Kidney (tissue), 14 donors: ENCODE data around the gene LPCAT2. TPM values are rescaled to one million over a fixed set of nuclear protein-coding genes. Genes with fewer than 3 reads are reported as not detected.

Source experiments
- DNase-seq, 5 donors: peaks; one replicate each; pipeline ENCODE4 v3.0.0-alpha.2; 2013 to 2020
- FAIRE-seq: peaks from 2 replicates; lab custom pipeline; 2012; peaks lifted over from hg19 to GRCh38; lab: Jason Lieb, UNC
- H3K27ac ChIP-seq, 2 donors: one replicate each; pipeline ENCODE4 v1.7.0; 2013; ENCODE audit warnings: low read depth in 2 of 2, low read length in 2 of 2, inconsistent platforms in 1 of 2
- H3K27me3 ChIP-seq: one replicate; pipeline ENCODE4 v1.7.1; 2013; ENCODE audit warnings: low read length, inconsistent platforms; ENCODE audit not compliant: control insufficient read depth, insufficient read depth
- H3K36me3 ChIP-seq, 3 donors: one replicate each; pipeline versions ENCODE4 v1.7.0 to v1.7.1; 2013; ENCODE audit warnings: low read length in 3 of 3, control low read depth in 1 of 3, inconsistent platforms in 1 of 3; ENCODE audit not compliant: insufficient read depth in 3 of 3, control insufficient read depth in 2 of 3
- H3K4me1 ChIP-seq, 3 donors: one replicate each; pipeline versions ENCODE4 v1.7.0 to v1.7.1; 2013; ENCODE audit warnings: low read length in 3 of 3, inconsistent platforms in 1 of 3, low read depth in 1 of 3; ENCODE audit not compliant: control insufficient read depth in 2 of 3, insufficient read depth in 2 of 3
- H3K4me3 ChIP-seq, 3 donors: one replicate each; pipeline versions ENCODE4 v1.7.0 to v1.8.1; 2013; ENCODE audit warnings: low read length in 3 of 3, control low read depth in 1 of 3, inconsistent platforms in 1 of 3
- H3K9ac ChIP-seq, 3 donors: one replicate each; pipeline versions ENCODE4 v1.7.0 to v1.7.1; 2013; ENCODE audit warnings: low read length in 3 of 3, control low read depth in 1 of 3, inconsistent platforms in 1 of 3
- H3K9me3 ChIP-seq, 3 donors: one replicate each; pipeline versions ENCODE4 v1.7.0 to v1.7.1; 2013; ENCODE audit warnings: low read length in 3 of 3, control low read depth in 1 of 3, inconsistent platforms in 1 of 3; ENCODE audit not compliant: control insufficient read depth in 2 of 3, insufficient read depth in 1 of 3
- intact Hi-C: fragments of 100-400 bp; cut with DNase I; formaldehyde crosslinking; loops from one replicate; pipeline ENCODE4 v1.11.1; 2022
- polyA plus RNA-seq: library from polyadenylated mRNA; stranded (reverse); fragments of 350-450 nt; fragmentation: Illumina TruSeq; extraction: RNeasy Lipid Tissue Mini Kit (QIAGEN cat#74804); gene quantifications from one replicate; pipeline ENCODE4 v1.2.3, GENCODE V29; 2014; ENCODE audit warnings: low read depth, low replicate concordance; ENCODE audit not compliant: insufficient read depth
- total RNA-seq: library from RNA; stranded (reverse); fragmentation: NEBNext Ultra II Directional; extraction: Animal tissue kit (Norgen Biotek cat#: 25700); gene quantifications from one replicate; pipeline ENCODE4 v1.2.1, GENCODE V29; 2021
- TF ChIP-seq, protein P1 (sequence below): IDR thresholded peaks from 3 replicates; pipeline ENCODE4 v1.5.1; 2012; ENCODE audit warnings: mild to moderate bottlenecking, moderate library complexity, borderline replicate concordance; ENCODE audit not compliant: insufficient read depth; ENCODE audit errors: extremely low read depth
- donor health status: control.
- donor health status: control.
- donor health status: control.
- donor health status: control.
- donor health status: control.
- donor health status: DM: yes; HTN: yes; CAD: no.
- donor health status: Normal renal cell carcinoma (clear cell type).

Gene LPCAT2
- total and polyA plus RNA-seq, 2 donors from 2014 or later, result 7.7 to 20.6 TPM

DNA sequence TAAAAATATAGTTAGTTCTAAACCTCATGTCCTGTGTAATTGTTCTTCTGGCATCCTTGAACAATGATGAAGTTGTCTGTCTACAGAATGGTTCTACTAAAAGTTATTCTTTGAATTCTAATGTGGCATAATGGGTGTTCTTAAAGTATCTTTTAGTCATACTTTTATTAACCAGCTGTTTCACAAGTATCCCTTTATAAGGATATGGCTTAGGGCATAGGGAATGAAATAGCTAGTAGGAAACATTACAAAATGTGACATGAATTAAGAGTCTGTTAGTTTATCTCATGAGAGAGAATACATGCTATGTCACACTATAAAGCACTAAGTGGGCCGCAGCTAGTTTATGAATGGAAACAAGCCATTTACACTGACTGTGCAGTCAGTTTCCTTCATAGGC, 31.3 kb downstream of the LPCAT2 start:
- Histone ChIP-seq H3K9me3 (no peaks in the 10 kb centered on the region), H3K4me1 (no peaks in the 10 kb centered on the region), H3K27ac (no peak overlapping the region), H3K4me3 (no peak overlapping the region), H3K27me3 (no peaks in the 10 kb centered on the region), H3K9ac (no peak overlapping the region), H3K36me3 (no peaks in the 10 kb centered on the region)
- intact Hi-C loops, result loop anchor here (10.0 kb wide), 1 partner anchor 165 kb away; no protein-coding TSS in a partner anchor
- FAIRE-seq (no peak), DNase-seq (no peak)
- TF ChIP-seq, protein P1, sequence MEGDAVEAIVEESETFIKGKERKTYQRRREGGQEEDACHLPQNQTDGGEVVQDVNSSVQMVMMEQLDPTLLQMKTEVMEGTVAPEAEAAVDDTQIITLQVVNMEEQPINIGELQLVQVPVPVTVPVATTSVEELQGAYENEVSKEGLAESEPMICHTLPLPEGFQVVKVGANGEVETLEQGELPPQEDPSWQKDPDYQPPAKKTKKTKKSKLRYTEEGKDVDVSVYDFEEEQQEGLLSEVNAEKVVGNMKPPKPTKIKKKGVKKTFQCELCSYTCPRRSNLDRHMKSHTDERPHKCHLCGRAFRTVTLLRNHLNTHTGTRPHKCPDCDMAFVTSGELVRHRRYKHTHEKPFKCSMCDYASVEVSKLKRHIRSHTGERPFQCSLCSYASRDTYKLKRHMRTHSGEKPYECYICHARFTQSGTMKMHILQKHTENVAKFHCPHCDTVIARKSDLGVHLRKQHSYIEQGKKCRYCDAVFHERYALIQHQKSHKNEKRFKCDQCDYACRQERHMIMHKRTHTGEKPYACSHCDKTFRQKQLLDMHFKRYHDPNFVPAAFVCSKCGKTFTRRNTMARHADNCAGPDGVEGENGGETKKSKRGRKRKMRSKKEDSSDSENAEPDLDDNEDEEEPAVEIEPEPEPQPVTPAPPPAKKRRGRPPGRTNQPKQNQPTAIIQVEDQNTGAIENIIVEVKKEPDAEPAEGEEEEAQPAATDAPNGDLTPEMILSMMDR, result no peak

DNA sequence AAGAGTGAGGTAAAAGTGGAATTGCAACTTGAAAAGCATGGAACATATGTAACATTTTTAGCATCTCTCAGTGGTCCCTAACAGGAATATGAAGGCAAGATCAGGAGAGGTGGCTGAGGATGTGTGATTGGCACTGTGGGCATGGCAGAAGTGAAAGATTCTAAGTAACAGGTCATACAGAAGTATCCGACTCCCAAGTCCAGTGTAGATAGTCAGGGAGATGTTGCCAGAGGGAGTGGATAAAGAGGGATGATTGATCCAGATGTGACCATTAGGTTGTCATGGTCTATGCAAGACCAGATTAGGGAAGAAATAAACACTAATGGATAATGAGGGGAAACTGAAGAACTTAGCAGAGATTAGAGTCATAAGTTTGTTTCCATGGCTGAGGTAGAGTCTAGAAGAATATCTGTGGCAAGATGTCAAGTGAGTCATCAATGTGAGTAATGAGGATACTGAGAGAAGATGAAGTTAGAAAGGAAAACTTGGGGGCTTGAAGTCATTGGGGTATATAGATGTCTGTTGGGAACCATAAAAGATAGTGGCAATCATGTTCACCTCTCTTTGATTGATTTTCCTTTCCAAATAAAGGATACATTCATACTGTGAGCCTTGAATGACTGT, 33.7 kb downstream of the LPCAT2 start:
- intact Hi-C loops, result loop anchor here (10.0 kb wide), 1 partner anchor 162 kb away; no protein-coding TSS in a partner anchor
- Histone ChIP-seq H3K4me3 (no peak overlapping the region), H3K4me1 (no peaks in the 10 kb centered on the region), H3K27me3 (no peaks in the 10 kb centered on the region), H3K9me3 (no peaks in the 10 kb centered on the region), H3K9ac (no peak overlapping the region), H3K27ac (no peak overlapping the region), H3K36me3 (peaks cover 0 to 2% (median 0%) of the 10 kb centered on the region in 3 donors)
- TF ChIP-seq, protein P1, result no peak
- FAIRE-seq, result no peak
- no peak for DNase-seq

DNA sequence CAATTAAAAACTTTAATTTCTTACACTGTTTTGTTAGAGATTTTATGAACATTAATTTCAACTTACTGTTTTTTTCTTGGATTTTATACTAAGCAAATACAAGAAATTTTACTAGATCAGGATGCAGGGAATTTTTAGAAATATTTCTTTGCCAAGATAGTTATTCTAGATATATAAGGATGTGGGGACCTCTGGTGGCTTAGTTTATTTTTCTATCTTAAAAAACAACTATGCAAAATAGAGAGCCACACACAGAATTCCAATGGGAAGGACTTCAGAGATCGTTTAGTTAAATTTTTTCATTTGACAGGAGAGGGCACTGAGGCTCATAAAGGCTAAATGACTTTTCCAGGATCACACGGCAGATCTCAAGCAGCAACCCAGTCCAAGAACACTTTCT, 34.6 kb downstream of the LPCAT2 start:
- Histone ChIP-seq H3K27me3 (no peaks in the 10 kb centered on the region), H3K36me3 (peaks cover 0 to 2% (median 0%) of the 10 kb centered on the region in 3 donors), H3K9me3 (no peaks in the 10 kb centered on the region), H3K9ac (no peak overlapping the region), H3K27ac (no peak overlapping the region), H3K4me1 (no peaks in the 10 kb centered on the region), H3K4me3 (no peak overlapping the region)
- intact Hi-C loops, result loop anchor here (10.0 kb wide), 1 partner anchor 161 kb away; no protein-coding TSS in a partner anchor
- DNase-seq (peak in 2 of 5 donors; percentile 49 to 64), FAIRE-seq (peak; percentile 97)
- TF ChIP-seq, protein P1, result peak; percentile 26
